DND-41 (cell line): ENCODE data around the gene FGF14.

Source experiments
- ATAC-seq: fragments of 200-7000 bp; cut with Tn5 transposase; 3 replicates; pipeline ENCODE4 v1.9.1; 2021; ENCODE audit warnings: low read depth; ENCODE audit not compliant: insufficient read depth
- DNase-seq: peaks from one replicate; pipeline ENCODE4 v3.0.0-alpha.2; 2020
- H2AFZ ChIP-seq: 2 replicates; pipeline ENCODE4 v1.6.0; 2012; ENCODE audit warnings: low read depth, low read length
- H3K27ac ChIP-seq: 2 replicates; pipeline ENCODE4 v1.5.1; 2012; ENCODE audit warnings: low read length, inconsistent platforms
- H3K27me3 ChIP-seq: fragments of 200-600 bp; sonication (generic); 2 replicates; pipeline ENCODE4 v1.6.0; 2012; ENCODE audit warnings: low read length, mild to moderate bottlenecking, inconsistent platforms; ENCODE audit not compliant: insufficient read depth, poor library complexity
- H3K36me3 ChIP-seq: 2 replicates; pipeline ENCODE4 v1.5.1; 2012; ENCODE audit warnings: low read length, inconsistent platforms; ENCODE audit not compliant: insufficient read depth
- H3K4me1 ChIP-seq: 2 replicates; pipeline ENCODE4 v1.5.1; 2012; ENCODE audit warnings: mild to moderate bottlenecking, low read length; ENCODE audit not compliant: insufficient read depth
- H3K4me2 ChIP-seq: 2 replicates; pipeline ENCODE4 v1.6.0; 2012; ENCODE audit warnings: mild to moderate bottlenecking, moderate library complexity, low read length, inconsistent platforms; ENCODE audit not compliant: insufficient read depth
- H3K4me3 ChIP-seq, 2 experiments: fragments of 200-600 bp in 1 of 2; shearing (Covaris generic) in 1 of 2; 2 replicates each; pipeline ENCODE4 v1.5.1; 2012 to 2016; ENCODE audit warnings: inconsistent platforms in 2 of 2, low read length in 2 of 2, mild to moderate bottlenecking in 2 of 2, low read depth in 1 of 2, moderate library complexity in 1 of 2
- H3K79me2 ChIP-seq: 2 replicates; pipeline ENCODE4 v1.6.0; 2012; ENCODE audit warnings: low read length, inconsistent platforms; ENCODE audit not compliant: insufficient read depth
- H3K9ac ChIP-seq: 2 replicates; pipeline ENCODE4 v1.6.0; 2012; ENCODE audit warnings: low read depth, mild to moderate bottlenecking, inconsistent platforms, low read length, moderate library complexity
- H3K9me3 ChIP-seq: 2 replicates; pipeline ENCODE4 v1.5.1; 2012; ENCODE audit warnings: low read length, moderate library complexity, mild to moderate bottlenecking, inconsistent platforms; ENCODE audit not compliant: insufficient read depth, severe bottlenecking
- H4K20me1 ChIP-seq: 2 replicates; pipeline ENCODE4 v1.6.0; 2012; ENCODE audit warnings: low read length; ENCODE audit not compliant: insufficient read depth
- CTCF ChIP-seq: IDR thresholded peaks from 2 replicates; pipeline ENCODE4 v1.5.1; 2012; ENCODE audit warnings: borderline replicate concordance, low read length, moderate library complexity, mild to moderate bottlenecking; ENCODE audit not compliant: poor library complexity, severe bottlenecking; ENCODE audit errors: extremely low read depth
- EZH2 ChIP-seq: IDR thresholded peaks from 3 replicates; pipeline ENCODE4 v1.6.1; 2012; ENCODE audit warnings: borderline replicate concordance, low read depth, mild to moderate bottlenecking, moderate library complexity, low read length, inconsistent platforms; ENCODE audit not compliant: severe bottlenecking

The FGF14 gene

DNA sequence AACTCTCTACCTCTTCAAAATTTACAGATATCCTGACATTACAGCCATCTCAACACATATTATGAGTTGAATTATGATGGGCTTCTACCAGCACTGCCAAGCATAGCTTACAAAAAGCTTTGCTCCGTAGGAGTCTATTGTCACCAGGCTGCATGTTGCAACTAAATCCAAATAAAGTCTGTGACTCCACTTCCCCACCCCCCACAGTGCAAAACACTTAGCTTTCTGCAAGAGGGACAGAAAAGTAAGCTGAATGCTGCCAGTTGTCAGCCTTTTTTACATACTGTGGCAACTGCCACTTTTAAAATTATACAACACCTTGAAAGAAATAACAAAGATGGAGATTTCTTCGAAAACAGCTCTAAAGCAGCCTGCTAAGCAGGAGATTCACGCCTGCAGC is 189.1 kb downstream of the FGF14 start:
- Histone ChIP-seq H3K4me2 (no peak overlapping the region), H3K27ac (no peak overlapping the region)

DNA sequence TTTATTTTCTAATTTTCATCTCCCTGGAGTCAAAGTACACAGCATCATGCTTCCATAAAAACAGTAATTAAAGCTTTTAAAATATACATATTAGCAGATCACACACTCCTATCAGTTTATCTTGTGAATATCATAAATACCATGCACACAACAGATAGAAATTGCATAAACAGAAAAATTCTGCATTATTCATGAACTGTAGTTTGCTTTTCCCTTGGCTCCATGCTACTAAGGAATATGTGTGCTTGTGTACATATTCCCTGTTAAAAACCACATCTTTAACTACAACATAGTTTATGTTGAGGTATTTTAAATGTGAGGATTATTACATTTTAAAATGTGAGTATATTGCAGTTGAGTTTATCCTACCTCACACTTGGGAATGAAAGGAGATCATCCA is 193.5 kb downstream of the FGF14 start:
- H3K9me3 ChIP-seq = no peaks in the 10 kb centered on the region
- no peaks in the 10 kb centered on the region for H3K79me2 ChIP-seq
- TF ChIP-seq EZH2 = no peak
- no peak for TF ChIP-seq CTCF
- H2AFZ ChIP-seq = no peak overlapping the region
- H3K27ac ChIP-seq = no peak overlapping the region
- DNase-seq (no peak), ATAC-seq (no peak)
- H4K20me1 ChIP-seq = no peaks in the 10 kb centered on the region
- no peaks in the 10 kb centered on the region for H3K36me3 ChIP-seq
- no peak overlapping the region for H3K4me3 ChIP-seq
- H3K4me1 ChIP-seq = no peaks in the 10 kb centered on the region
- H3K4me2 ChIP-seq = no peak overlapping the region
- peaks cover 9% of the 10 kb centered on the region for H3K27me3 ChIP-seq
- no peak overlapping the region for H3K9ac ChIP-seq

More for the DNA sequence above, 189.1 kb downstream of the FGF14 start:
- Histone ChIP-seq H2AFZ (no peak overlapping the region), H3K9me3 (no peaks in the 10 kb centered on the region), H3K27me3 (peaks cover 15% of the 10 kb centered on the region), H3K9ac (no peak overlapping the region), H3K79me2 (no peaks in the 10 kb centered on the region), H3K4me1 (no peaks in the 10 kb centered on the region), H3K4me3 (no peak overlapping the region), H4K20me1 (no peaks in the 10 kb centered on the region), H3K36me3 (no peaks in the 10 kb centered on the region)
- ATAC-seq = no peak
- DNase-seq = no peak
- TF ChIP-seq EZH2 (no peak), CTCF (no peak)

DNA sequence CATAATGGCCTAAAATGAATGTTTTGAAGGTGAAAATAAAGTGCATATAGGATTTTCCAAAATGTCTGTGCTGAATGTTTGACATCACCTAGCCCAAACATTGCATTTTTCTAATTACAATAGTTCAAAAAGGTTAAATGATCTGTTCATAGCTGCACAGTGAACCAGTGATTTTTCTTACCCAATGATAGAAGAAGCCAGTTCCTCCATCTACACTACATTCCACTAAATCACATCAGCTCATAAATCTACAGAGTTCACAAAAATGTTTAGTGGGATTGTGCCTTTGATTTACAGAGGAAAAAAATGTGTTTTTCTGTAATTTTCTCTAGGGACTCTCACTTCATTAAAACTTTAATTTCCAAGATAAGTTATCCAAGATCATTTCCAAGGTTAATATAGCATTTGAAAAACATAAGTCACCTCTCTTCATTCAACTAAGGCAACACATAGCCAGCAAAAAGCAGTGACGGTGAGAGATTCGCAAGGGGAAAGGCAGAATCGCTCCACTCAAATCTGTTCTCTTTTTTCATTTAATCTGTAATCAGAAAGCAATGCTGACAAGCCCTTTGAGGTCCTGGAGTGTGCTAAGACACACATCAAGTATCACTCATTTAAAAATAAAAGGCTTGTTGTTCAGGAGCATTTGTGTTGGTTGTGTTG is 194.0 kb downstream of the FGF14 start:
- Histone ChIP-seq H3K27me3 (peaks cover 7% of the 10 kb centered on the region), H2AFZ (no peak overlapping the region), H4K20me1 (no peaks in the 10 kb centered on the region), H3K27ac (no peak overlapping the region), H3K4me1 (no peaks in the 10 kb centered on the region), H3K79me2 (no peaks in the 10 kb centered on the region), H3K4me2 (no peak overlapping the region), H3K36me3 (no peaks in the 10 kb centered on the region), H3K9ac (no peak overlapping the region), H3K9me3 (no peaks in the 10 kb centered on the region), H3K4me3 (no peak overlapping the region)
- ATAC-seq (no peak), DNase-seq (no peak)
- no peak for TF ChIP-seq CTCF

- H3K27me3 ChIP-seq = no peaks in the 10 kb centered on the region
- H2AFZ ChIP-seq = no peak overlapping the region
- no peak overlapping the region for H3K27ac ChIP-seq
- H3K79me2 ChIP-seq = no peaks in the 10 kb centered on the region
- no peak overlapping the region for H3K9ac ChIP-seq
- ATAC-seq (no peak), DNase-seq (no peak)
- no peaks in the 10 kb centered on the region for H3K4me1 ChIP-seq
- no peak overlapping the region for H3K4me2 ChIP-seq
- H4K20me1 ChIP-seq = no peaks in the 10 kb centered on the region
- H3K9me3 ChIP-seq = no peaks in the 10 kb centered on the region
- H3K36me3 ChIP-seq = no peaks in the 10 kb centered on the region
- no peak for TF ChIP-seq CTCF
- no peak for TF ChIP-seq EZH2
- H3K4me3 ChIP-seq = no peak overlapping the region
Observed at GRCh38 chr13:102203718-102204117, 198.1 kb downstream of the FGF14 start.
